NCI-H2196 treated with DMSO at 0.1 percent for 48 hours (cell line): ENCODE results near the gene CENPX.
"Not testable (repeated sequence)": the region's sequence is repeated elsewhere in the genome, so short reads cannot be mapped to it uniquely, and the experiment has no call there.

Source experiments
- DNase-seq: peaks from one replicate; lab custom pipeline; 2025; ENCODE audit not compliant: unreplicated experiment; lab: John Stamatoyannopoulos, UW

Gene CENPX

DNA sequence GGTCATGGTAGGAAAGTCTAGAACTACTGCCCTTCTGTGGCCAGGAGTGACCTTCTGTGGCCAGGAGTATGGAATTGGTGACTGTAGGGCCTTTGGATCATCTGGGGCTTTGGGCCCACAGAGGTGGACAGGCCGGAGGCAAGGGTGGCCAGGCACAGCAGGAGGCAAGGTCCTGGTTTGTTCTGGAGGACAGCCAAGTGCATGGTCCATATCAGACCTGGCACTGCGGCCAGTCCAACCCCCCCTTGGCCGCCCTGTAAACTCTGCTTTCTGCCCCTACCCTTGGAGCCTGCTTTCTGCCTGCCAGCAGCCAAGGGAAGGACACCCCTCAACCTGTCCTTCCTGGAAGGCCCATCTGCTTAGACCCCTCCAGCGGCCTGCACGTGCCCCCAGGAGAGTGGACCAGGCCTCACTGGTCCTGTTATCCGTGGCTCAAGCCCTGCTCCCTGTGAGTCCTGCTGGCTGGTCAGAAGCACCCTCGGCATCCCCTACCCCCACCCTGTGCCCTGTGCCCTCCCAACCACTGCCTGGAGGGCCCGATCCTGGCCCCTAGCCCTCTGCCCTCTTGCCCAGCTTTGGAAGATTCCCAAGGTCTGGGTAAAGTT lies 17.1 kb upstream of the CENPX start:
- no peak for DNase-seq

DNA sequence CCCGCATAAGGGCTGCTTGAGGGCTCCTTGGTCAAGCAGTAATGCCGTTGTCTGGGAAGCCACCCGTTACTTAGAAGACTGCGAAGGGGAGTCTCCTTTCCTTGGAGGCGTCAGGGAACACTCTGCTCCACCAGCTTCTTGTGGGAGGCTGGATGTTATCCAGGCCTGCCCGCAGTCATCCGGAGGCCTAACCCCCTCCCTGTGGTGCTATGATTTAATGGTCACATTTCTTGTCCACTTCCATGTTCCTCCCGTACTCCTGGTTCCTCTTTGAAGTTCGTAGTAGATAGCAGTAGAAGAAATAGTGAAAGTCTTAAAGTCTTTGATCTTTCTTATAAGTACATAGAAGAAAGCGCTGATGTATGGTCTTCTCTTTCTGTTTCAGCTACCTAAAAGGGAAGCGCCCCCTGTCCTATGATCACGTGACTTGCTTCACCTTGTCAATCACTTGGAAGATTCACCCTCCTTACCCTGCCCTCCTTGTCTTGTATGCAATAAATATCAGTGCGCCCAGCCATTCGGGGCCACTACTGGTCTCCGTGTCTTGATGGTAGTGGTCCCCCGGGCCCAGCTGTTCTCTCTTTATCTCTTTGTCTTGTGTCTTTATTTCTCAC lies 16.2 kb upstream of the CENPX start:
- DNase-seq, result not testable (repeated sequence)

DNA sequence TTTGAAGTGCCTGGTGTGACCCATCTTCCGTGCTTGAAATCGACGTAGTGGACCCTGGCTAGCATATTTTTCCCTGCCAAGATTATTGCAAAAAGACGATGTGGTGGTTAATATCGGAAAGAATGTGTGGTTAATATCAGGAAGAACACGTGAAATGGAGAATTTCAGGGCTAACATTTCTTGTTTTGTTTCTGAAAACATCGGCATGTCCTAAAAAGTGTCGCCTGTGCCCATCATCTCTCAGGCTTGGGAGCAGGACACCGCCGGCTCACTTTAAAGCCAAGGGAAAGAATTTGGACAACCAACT lies 15.2 kb upstream of the CENPX start:
- no peak for DNase-seq

DNA sequence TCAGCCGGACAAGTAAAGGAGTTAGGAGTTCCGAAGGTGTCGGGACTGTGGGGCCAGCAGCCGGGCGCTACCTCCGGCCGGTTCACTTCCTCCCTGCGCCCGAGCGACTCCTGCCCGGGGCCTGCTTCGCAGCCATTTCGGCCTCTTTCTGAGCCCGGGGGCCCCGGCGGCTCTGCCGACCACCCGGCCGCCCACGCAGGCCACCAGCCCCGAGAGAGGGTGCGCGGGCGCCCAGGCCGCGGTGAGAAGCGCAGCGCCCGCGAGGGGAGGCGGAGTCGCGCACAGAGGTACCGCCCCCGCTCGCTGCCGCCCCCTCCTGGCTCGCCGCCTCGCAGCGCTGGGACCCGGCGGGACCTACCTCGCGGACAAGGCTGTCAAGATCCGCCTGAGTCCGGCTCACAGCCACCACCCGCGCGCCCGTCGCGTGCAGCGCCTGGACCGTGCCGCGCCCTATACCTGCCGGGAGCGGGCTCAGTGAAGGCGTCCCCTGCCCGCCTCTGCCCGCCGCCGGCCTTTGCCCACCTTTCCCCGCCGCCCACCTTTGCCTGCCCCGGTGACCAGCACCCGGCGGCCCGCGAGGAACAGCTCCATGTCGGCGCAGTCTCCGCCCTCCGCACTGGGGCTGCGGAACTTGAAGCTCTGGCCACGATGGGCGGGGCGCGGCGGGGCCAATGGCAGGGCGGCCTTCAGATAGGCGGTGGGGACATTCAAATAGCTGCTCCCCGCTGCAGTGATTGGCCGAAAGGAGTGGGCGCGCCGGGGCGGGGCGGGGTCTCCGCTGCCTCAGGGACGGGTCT lies 14.6 kb upstream of the CENPX start, which contains the start of gene DCXR:
DCXR (minus strand) TSS at position 606 of the 797 bp plus-strand sequence; CDS start at position 591, 15 bp downstream.
- DNase-seq, result peak; percentile 98

DNA sequence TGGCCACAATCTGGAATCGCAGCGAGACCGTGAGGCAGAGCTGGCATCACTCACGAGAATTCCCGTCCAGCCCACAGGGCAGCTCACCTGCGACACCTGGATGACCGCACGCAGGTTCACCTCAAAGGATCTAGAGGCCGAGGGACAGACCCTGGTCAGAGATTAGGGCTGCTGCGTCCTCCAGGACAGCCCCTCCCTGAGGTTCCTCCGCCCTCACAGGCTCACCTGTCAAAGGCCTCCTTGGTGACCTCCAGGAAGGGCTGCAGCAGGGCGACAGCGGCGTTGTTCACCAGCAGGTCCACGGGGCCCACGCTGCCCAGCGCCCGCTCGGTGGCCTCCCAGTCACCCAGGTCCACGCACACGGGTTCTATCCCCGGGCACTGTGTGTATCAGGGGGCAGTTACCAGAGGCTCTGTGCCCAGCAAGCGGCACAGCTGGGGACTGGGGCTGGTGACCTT lies 14.0 kb upstream of the CENPX start:
- DNase-seq, result no peak

DNA sequence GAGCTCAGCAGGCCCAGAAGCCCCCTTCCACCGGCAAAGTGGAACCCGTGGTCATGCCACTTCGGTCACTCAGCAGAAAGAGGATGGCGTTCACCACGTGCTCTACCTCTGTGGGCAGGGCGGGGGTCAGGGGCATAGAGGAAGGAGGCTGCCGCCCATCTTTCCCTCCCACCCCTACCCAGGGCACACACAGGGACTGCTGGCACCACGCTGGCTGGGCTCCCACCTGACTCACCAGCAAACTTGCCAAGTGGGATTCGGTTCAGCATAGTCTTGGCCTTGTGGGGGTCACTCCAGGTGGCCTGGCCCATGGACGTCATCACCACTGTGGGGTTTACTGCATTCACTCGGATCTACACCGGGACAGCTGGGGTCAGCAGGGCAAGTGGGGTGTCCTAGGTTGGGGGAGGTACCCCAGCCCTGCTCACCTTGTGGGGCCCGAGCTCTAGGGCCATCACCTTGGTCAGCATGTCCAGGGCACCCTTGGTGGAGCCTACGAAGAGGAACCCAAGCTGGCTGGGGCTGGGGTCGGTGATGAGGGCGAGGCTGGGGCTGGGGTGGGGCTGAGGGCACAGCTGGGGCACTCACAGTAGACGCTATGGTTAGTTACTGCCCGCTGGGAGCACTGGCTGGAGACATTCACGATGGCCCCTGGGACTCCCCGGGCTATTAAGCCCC lies 13.4 kb upstream of the CENPX start:
- no peak for DNase-seq

DNA sequence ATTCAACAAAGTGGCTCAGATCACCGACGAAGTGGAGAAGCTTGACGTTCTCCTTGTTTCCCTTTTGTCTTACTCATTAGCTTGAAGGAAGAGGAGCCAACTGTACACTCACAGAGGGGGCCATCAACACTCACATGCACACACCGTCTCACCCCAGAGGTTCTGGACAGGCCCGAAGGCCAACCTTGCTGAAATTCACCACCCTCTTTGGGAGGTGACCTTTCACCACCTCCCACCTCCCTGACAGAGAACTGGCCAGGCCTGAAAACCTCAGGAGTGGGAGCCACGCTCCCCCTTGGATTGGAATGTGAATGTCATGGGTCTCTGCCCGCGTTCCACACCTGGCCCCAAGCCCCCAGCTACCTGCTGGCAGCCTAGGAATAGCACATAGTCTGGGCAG lies 12.8 kb upstream of the CENPX start:
- DNase-seq, result no peak

DNA sequence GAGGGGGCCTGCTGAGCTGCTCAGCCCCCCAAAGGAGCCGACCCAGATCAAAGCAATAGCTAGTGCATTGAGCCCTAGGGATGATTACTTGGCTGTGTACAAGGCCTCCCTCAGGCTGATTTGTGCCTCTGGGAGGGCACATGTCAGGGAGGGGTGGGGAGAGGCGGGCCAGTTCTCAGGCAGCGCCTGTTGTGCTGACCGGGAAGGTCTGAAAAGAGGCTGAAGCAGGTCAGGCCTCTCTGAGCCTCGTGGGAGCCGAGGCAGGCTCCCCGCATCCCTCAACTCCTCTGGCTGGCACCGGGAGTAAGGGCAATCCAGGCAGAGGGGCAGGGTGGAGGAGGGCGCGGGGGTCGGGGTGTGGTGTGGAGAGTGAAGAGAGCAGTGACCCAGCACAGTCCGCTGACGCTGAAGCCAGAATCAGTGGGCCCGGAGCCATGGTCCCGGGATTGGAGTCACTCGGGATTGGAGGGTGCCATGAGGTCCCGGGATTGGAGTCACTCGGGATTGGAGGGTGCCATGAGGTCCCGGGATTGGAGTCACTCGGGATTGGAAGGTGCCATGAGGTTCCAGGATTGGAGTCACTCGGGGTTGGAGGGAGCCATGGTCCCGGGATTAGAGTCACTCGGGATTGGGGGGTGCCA lies 11.8 kb upstream of the CENPX start:
- DNase-seq, result no peak

DNA sequence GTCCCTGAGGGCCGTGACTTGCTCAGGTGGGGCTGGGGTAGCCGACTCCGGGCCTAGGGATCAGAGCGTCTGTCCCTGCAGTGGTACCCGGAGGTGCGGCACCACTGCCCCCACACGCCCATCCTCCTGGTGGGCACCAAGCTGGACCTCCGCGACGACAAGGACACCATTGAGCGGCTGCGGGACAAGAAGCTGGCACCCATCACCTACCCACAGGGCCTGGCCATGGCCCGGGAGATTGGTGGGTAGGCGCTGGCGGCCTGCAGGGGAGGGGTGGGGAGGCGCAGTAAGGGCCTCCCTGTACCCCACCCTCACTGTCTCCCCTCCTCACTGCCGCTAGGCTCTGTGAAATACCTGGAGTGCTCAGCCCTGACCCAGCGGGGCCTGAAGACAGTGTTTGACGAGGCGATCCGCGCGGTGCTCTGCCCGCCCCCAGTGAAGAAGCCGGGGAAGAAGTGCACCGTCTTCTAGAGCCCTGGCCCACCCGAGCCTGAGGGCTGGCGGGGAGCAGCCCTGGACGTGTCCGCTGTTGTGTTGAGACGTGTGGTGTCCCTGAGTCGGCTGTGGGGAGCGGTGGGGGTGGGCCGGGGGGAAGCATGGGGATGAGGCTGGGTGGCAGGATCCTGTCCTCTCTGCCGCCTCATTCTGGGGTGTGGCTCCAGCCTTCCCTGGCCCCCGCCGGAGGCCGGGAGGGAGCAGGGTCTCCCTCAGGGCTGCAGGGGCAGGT lies 10.8 kb upstream of the CENPX start:
- no peak for DNase-seq

DNA sequence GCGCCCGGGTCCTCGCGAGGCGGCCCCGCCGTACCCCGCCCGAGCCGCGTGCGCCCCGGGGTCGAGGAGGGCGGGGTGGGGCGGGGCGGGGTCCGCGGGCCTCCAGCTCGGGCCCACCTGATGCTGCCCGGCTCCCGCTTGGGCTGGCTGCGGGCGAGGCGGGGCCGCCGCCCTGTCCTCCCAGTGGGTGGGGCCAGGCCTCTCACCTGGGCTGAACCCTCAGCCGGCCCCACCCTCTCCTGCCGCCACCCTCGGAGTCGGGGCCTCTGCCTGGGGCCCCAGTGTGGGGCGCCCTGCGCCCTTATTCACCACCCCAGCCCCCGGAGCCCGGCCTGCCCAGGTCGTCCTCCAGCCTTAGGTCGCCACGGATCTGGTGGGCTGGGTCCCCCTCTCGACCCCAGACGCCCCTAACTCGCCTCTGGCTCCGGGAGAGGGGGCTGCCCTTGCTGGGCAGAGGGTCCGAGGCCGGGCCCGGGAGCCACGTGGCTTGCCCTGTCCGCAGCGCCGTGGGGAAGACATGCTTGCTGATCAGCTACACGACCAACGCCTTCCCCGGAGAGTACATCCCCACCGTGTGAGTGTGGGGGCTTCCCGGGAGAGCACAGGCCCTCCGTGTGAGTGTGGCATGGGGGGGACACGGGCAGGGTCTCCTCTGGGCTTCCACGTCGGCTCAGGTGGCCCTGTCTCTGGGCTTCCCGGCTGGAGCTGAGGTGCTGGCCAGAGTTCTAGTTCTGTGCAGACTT lies 9.4 kb upstream of the CENPX start:
- DNase-seq, result peak; percentile 56

DNA sequence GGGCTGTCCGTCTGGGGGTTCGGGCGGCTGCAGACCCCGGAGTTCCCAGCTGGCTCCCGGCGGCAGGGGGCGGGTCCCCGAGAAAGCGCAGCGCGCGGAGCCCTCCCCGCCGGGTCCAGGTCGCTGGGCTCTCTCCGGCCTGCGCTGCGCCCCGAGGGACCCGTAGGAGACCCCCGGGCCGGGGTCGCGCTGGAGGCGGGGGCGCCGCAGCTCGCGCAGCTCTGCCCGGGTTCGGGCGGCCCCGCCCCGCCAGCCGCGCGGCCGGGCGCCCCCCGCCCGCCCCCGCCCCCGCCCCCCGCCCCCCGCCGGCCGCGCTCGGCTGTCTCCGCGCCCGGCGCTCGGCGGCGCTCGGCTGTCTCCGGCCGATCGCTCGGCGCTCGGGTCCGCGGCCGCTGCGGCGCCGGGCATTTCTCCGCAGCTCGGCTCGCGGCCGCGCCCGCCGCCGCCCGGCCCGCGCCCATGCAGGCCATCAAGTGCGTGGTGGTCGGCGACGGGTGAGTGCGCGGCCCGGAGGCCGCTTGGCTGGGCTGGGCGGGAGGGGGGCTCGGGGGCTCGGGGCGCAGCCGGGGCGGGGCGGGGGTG lies 8.7 kb upstream of the CENPX start, which contains the start of gene RAC3:
RAC3 (plus strand) TSS at position 376 of the 582 bp plus-strand sequence; CDS start at position 460, 84 bp downstream.
- peak; percentile 30 for DNase-seq

DNA sequence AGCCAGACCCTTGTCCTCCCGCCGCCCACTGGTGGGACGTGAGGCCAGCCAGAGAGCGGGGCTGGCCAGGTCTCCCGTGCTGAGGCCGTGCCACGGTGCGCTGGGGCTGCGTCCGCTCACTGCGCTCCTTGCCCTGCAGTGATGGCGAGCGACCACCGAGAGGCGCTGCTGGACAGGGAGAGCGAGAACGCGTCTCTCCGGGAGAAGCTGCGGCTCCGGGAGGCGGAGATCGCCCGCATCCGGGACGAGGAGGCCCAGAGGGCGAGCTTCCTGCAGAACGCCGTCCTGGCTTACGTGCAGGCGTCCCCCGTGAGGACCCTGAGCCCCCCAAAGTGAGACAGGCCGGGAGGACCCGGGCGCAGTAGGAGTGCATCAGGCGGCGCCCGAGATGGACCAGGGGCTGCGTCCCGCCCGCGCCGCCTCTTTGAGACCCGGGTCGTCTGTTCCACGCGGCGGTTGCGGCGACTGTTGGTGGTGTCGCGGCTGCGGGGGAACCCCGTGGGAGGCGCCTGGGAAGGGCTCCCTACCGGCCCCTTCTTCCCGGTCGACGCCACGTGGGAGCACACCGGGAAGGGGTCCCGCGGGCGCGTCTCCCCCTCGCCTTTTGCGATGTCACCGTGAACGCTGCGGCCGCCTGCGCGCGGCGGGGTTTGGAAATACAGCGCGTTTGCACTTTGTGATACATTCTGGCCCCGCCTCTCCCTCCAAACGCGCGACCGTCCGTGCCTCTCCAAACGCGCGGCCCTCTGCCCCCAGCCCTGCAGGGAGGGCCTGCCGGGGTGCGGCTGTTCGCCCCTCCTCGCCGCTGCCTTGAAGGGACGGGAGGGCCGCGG lies 8.0 kb upstream of the CENPX start:
- DNase-seq, result peak; percentile 93

DNA sequence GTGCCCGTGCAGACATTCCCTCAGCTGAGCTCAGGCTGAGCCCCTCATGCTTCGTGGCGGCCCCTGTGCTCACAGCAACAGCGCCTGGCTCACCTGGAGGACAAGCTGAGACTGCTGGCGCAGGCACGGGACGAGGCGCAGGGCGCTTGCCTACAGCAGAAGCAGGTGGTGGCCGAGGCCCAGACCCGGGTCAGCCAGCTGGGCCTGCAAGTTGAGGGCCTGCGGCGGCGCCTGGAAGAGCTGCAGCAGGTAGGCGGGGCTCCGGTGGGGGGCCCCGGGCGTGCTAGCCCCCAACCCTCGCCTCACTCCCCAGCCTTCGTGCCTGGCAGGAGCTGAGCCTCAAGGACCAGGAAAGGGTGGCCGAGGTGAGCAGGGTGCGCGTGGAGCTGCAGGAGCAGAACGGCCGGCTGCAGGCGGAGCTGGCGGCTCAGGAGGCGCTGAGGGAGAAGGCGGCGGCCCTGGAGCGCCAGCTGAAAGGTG lies 7.4 kb upstream of the CENPX start:
- DNase-seq, result no peak

DNA sequence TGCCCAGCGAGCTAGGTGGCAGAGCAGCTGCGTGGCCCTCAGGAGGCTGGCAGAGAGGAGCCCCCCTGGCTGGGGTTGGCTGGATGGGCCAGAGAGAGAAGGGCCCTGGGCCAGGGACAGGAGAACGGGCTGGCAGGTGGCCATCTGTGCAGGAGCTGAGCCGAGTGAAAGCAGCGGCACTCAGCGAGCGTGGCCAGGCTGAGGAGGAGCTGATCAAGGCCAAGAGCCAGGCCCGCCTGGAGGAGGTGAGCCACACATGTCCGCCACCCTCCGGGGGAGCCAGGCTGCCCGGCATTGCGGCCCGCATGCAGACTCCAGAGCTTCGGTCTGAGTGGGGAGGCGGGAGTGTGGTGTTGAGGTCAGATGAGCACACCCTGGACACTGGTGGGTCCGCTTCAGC lies 6.7 kb upstream of the CENPX start:
- DNase-seq, result no peak

DNA sequence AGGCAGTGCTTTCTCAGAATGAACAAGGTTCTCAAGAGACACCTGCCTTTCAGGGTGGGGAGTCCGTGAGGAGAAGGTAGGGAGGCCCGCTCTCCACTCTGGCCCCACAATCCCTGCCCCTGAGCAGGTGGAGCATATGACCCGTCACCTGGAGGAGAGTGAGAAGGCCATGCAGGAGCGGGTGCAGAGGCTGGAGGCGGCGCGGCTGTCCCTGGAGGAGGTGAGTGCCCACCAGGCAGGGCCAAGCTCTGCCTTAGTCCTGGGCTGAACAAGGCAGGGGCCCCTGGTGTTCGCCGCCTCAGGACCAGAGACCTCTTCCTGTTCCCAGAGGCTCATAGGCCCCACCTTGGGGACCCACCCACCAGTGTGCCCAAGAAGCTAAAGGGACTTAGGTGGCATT lies 6.3 kb upstream of the CENPX start:
- DNase-seq, result no peak

DNA sequence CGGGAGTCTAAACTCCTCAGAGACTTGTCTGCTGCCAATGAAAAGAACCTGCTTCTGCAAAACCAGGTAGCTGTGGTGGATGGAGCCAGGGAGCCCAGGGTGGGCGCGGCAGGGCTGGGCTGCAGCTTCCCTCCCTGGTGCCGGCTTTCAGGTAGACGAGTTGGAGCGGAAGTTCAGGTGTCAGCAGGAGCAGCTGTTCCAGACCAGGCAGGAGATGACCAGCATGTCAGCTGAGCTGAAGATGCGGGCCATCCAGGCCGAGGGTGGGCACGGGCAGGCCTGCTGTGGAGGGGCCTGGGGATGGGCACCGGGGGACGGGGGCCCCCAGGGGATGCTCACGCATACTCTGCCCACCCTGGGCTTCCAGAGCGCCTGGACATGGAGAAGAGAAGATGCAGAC lies 5.6 kb upstream of the CENPX start:
- no peak for DNase-seq

DNA sequence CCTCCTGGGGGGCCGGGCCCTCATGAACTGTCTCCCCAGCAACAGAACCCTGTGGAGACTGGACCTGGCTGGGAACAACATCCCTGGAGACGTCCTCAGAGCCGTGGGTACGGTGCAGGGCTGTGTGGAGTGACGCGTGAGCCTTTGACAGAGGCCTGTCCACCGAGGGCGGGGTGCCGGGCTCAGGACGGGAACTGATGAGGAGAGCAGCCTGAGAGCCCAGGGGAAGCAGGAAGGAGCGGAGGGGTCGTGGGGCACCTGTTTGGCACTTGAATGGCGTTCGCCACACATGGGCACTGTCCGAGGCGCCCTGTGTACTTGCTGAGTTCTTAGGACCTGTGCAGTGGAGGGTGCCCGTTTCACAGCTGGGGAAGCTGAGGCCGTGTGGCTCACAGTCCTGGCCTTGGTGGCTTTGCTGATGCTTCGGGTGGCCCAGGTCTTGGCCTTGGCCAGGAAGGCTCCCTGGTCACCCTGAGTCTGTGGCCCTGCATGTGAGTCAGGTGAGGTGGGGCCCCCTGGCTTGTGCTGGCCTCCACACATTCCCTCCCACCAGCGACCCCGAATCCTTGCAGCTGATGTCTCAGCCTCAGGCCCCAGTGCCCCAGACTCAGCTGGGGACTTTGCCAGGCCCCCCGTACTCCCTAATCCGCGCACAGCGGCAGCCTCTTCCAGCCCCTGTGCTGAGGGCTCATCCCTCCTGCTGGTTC lies 2.9 kb upstream of the CENPX start:
- no peak for DNase-seq

DNA sequence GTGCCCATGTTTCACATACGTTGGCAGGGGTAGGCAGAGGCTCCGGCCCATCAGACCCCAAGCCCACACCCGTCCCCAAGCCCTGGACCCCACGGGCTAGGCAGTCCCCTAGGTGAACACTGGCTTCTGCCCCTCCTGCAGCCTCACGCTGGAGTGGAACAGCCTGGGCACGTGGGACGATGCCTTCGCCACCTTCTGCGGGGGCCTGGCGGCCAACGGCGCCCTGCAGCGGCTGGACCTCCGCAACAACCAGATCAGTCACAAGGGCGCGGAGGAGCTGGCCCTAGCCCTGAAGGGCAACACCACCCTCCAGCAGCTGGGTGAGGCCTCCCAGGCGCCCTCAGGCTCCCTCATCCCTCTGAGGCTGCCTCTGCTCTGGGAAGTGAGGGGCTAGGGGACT lies 2.2 kb upstream of the CENPX start:
- DNase-seq, result no peak
